MM.1S (cell line): Measurements from ENCODE around the gene OGFOD3.

ENCODE experiments used
- CTCF ChIP-seq: fragments of 300-600 bp; sonication (generic); IDR thresholded peaks from 2 replicates; pipeline ENCODE4 v1.5.1; 2016; ENCODE audit warnings: antibody characterized with exemption, low read length, mixed read lengths
- EZH2 ChIP-seq: fragments of 300-600 bp; sonication (generic); optimal IDR thresholded peaks from 2 replicates; pipeline ENCODE3; 2017; ENCODE audit warnings: low read depth, mild to moderate bottlenecking, antibody characterized with exemption, low read length, mixed read lengths
- EZH2phosphoT487 ChIP-seq: fragments of 300-600 bp; sonication (generic); IDR thresholded peaks from 2 replicates; pipeline ENCODE4 v1.6.1; 2018; ENCODE audit warnings: antibody characterized with exemption, low read length

DNA sequence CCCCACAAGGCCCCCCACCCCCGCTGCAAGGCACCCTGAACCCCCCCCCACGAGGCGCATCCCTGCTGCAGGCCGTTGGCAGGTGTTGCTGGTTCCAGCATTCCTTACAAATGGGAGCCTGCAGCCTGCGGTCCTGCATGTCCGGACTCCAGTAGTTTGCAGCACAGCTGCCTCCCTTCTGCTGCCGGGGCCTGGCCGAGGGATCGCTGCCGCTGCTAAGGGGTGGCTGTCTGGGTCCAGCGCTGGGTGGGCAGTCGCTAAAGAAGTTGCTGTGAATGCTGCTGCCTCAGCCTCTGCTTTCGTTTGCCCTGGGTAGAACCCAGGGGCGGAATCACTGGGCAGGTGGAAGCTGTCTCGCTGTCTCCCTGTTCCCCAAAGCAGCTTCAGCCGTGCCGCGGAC is 35.0 kb downstream of the OGFOD3 start:
- TF ChIP-seq CTCF (no peak), EZH2 (no peak), EZH2phosphoT487 (no peak)
